GM19397 (cell line): Measurements from ENCODE around the gene URI1.
"Not testable (repeated sequence)": the region's sequence is repeated elsewhere in the genome, so short reads cannot be mapped to it uniquely, and the experiment has no call there.

ENCODE experiments used
- ATAC-seq: cut with Tn5 transposase; IDR thresholded peaks from one replicate; pipeline ENCODE4 v1.9.1; 2021; ENCODE audit warnings: mild to moderate bottlenecking, moderate library complexity; ENCODE audit not compliant: unreplicated experiment

Gene URI1

DNA sequence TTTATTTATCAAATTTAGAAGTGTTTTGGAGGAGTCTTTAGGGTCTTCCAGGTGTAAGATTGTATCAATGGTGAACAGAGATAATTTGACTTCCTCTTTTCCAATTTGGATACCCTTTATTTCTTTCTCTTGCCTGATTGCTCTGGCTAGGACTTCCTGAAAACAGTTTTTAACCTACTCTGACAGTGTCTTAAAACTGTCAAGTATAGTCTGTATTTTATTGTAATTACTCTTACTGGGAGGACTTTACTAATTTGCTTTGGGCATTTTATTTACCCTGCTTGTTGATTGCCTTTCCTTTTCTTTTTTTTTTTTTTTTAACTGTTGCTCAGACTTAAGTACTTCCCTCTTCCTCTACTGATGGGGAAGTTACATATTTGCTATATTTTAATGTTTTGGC, 81.3 kb downstream of the URI1 start:
- no peak for ATAC-seq

DNA sequence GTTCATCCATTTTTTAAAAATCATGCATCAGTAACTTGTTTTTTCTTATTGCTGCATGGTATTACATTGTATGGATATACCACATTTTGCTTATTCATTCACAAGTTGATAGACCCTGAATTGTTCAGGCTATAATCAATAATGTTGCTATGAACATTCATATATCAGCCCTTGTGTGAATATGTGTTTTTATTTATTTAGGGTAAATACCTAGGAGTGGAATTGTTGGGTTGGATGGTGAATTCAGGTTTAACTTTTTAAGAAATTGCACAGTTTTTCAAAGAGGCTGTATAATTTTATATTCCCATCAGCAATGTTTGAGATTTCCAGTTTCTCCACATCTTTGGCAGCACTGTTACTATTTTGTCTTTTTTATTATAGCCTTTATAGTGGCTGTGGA, 82.1 kb downstream of the URI1 start:
- no peak for ATAC-seq

DNA sequence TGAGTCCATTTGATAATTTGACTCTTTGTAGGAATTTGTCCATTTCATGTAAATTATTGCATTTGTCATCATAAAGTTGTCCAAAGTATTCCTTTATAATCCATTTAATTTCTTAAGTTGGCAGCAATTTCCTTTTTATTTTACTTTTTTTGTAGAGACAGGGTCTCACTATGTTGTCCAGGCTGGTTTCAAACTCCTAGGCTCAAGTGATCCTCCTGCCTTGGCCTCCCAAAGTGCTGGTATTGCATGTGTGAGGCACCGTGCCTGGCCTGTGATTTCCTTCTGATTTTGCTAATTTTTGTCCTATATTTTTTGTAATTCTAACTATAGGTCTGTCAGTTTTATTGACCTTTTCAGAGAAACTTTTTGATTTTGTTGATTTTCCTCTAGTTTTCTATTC, 84.9 kb downstream of the URI1 start:
- no peak for ATAC-seq

DNA sequence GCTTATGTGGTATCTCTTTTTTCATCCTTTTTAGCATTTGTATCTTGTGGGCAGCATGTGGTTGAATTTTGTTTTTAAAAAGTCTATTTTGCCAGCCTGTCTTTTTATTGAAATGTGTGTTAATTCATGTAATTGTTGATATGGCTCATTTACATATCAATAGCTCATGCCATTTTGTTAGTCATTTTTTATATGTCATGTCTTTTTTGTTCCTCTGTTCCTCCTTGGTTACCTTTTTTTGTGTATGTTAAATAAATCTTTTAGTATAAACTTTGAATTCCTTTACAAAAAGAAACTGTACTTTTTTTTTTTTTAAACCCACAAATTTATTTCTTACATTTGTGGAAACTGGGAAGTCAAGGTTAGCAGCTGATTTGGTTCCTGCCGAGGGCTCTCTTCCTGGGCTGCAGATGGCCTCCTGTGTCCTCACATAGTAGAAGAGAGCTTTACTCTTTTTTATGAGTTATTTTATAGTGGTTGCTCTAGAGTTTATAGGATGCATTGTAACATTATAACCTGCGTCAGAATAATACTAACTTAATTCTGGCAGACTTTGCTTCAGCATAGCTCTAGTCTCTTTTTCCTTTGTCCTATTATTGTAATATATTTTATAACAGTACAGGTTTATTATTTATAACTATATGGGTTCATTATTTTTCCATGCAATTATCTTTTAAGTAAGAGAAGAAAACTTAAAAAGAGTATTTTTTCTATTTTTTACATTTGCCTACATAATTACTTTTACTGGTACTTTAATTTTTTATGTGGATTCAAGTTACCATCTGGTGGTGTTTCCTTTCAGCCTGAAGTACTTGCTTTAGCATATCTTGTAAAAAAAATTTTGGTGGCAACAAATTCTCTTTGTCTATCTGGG, 86.3 kb downstream of the URI1 start:
- ATAC-seq, result no peak

DNA sequence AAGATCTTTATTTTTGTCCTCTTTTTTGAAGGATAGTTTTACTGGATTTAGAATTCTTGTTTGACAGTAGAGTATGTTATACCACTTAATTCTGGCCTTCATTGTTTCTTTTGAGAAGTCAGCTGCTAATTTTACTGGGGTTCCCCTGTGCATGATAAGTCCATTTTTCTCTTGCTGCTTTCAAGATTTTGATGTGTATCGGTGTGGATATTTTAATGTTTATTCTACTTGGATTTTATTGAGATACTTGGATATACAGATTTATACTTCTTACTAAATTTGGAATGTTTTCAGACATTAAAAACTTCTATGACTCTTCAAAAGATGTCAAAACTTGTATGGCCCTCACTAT, 86.9 kb downstream of the URI1 start:
- ATAC-seq, result no peak

DNA sequence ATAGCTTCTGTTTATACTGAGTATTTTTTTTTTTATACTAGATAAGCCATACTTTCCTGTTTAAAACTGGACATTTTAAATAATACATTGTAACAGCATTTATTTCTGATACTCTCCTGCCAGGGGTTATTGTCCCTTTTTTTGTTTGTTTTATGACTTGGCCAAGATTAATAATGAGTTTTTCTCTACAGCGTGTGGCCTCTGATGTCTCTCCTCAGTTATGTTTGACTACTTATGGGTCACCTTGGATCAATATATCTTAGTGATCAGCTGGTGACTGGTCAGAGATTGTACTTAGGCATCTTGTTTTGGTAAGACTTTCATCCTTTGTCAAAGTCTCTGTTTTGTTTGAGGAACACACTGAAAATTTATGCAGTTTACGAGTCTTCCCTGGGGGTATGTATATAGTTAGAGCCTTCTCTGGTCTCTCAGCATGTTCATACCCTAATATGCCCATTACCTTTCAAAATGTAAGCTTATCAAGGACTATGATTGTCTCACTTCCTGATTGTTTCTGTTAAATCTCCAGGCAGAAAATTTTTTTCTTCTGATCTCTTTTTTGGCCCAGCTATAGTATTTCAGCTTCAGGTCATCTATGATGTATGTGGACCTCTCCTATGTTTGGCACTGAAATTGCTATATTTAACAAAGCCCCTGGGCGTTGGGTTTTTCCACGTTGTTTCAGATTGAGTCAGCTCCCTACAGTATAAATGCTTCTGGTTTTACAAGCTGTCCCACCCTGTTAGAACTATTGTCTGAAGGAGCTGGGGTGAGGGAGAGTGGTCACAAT, 87.9 kb downstream of the URI1 start:
- peak; percentile 76 for ATAC-seq

DNA sequence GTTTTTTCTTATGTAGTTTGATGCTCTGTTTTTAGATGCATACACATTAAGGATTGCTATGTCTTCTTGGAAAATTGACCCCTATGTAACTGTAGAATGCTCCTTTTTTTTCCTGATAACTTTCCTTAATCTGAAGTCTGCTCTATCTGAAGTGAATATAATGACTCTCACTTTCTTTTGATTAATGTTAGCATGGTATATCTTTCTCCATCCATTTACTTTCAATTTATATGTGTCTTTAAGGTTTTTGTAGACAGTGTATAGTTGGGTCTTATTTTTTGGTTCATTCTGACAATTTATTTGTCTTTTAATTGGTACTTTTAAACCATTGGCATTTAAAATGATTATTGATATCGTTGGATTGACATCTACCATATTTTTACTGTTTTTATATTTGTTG, 92.3 kb downstream of the URI1 start:
- ATAC-seq, result no peak

DNA sequence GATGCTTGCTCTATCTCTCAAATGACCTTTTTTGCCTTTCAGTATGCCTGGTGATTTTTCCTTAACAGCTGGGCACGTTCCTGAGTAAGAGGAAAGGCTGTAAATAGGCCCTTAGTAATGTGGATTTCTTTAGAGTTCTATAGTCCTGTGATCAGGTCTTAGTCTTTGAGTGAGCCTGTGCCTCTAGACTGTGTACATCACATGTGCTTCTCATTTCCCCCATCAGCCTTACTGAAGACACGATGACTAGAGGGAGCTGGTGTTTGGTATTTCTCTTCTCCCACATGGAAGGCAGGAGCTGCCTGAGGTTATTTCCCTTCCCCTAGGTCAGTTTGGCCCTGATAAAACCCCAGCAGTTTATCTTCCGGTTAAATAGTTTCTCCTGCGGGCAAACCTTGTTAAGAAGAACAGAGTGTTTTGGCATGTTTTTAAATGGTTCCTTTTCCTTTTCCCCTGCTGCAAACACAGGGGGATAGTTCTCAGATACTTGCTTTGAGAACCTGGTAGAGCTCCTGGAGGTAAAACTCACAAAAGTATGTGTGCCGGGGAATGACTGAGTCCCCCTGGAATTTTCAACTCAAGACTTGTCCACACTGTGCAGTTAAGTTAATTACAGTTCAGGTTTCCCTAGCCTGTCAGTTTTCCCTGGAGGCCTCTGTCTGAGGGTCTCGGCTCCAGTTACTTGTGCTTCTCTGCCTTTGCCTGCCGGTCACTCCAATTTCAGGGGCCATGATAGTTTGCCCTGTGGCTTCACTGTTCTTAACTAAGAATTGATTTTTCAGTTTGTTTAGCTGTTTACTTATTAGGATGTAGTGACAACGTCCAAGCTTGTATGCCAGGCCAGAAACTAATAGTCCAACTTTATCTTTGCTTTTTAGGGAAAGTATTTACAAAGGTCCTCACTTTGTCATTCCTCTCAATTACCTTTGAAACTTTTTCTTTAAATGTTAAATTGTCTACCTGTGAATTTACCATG, 94.4 kb downstream of the URI1 start:
- no peak for ATAC-seq

DNA sequence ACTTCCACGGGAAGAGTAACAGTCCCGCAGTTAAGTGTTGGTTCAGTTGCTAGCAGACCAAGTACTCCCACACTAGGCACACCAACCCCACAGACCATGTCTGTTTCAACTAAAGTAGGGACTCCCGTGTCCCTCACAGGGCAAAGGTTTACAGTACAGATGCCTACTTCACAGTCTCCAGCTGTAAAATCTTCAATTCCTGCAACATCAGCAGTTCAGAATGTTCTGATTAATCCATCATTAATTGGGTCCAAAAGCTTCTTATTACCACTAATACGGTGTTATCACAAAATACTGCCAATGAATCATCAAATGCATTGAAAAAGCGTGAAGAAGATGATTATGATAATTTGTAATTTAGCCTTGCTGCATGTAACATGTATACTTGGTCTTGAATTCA, 95.8 kb downstream of the URI1 start:
- ATAC-seq, result no peak

DNA sequence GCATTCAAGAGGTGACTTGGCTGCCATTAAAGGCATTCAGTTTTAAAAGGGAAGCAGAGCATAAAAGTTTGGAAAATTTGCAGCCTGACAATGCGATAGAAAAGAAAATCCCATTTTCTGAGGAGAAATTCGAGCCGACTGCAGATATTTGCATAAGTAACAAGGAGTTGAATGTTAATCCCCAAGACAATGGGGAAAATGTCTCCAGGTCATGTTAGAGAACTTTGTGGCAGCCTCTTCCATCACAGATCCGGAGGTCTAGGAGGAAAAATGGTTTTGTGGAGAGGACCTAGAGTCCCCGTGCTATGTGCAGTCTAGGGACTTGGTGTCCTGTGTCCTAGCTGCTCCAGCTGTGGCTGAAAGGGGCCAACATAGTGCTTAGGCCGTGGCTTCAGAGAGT, 99.9 kb downstream of the URI1 start:
- not testable (repeated sequence) for ATAC-seq

DNA sequence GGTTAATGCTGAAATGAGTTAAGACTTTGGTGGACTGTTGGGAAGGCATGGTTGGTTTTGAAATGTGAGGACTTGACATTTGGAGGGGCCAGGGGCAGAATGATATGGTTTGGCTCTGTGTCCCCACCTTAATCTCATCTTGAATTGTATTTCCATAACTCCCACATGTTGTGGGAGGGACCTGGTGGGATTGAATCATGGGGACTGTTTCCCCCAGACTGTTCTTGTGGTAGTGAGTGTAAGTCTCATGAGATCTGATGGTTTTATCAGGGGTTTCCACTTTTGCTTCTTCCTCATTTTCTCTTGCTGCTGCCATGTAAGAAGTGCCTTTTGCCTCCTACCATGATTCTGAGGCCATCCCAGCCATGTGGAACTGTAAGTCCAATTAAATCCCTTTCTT, 101.0 kb downstream of the URI1 start:
- not testable (repeated sequence) for ATAC-seq

DNA sequence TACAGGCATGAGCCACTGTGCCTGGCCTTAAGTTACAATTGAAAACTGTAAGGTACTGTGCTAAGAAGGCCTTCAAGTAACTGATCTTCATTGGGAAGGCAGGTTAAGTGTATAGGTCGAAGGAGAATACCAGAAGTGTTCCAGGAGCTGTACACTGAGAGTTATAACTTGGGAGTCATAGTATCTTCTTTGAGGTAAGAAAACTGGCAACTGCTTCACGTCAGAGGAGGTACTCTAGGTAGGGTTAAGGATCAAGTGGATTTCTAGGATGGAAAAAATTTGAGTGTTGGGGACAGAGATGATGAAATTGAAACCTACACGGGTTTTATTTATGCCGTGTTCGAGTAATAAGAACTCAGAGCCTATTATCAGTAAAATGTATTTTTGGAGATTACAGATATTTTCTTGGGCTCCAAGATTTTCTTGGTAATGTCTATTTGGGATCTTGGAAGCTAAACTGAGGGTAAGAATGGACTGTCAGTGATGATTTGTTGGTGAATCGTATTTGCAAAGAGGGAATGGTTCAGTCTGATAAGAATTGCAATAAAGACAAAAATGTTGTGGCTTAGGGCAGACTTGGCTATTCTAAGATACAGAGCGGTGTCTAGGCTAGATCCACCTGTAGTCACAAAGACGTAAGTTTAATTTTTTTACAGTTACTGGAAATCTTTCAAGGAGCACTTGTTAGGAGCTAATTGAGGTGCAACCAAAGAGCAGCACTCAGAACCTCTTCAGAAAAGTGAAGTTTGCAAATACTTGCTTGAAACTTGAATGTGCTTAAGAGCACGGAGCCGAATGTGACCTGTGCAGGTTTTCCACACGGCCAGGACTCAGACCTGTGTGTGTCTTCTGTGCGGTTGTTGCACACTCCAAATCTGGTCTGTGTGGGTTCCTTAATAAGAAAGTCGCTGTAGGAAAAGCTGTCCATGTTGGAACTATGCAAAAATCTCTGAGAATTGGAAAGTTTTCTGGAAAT, 102.5 kb downstream of the URI1 start:
- ATAC-seq, result no peak

DNA sequence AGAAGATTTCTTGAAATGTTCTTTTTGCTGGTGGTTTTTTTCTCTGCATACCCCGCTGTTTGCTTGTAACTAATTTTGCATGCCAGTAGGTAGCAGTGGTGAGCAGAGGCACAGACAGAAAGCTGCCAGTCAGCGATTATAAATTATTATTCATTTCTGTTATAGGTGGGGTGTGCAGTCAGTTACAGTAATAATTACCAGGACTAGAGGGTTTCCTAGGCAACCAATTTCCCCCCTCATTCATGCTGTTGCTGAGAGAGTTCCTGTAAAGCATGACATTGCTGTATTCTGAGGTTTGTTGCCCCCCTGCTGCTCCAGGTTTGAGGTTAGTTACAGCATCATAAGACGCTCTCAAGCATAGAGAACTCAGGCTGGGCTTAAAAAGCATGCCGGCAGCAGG, 104.5 kb downstream of the URI1 start:
- no peak for ATAC-seq

DNA sequence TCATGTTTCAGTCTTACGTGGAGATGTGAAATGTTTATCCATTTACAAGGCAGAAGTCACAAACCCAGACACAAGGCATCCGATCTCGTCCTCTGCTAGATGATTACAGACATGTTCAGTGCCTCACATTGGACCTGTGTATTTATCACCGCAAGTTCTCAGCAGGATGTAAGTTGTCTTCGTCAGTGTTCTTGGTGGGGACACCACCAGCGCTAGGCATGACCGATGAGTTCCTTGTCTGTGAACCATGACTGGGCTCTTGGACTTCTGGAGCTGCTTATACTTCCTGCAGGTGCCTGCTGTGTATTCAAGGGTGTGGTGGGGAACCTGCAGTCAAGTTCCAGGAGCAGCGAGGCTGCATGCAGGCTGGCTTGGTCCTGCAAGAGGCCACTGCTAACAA, 105.4 kb downstream of the URI1 start:
- no peak for ATAC-seq

DNA sequence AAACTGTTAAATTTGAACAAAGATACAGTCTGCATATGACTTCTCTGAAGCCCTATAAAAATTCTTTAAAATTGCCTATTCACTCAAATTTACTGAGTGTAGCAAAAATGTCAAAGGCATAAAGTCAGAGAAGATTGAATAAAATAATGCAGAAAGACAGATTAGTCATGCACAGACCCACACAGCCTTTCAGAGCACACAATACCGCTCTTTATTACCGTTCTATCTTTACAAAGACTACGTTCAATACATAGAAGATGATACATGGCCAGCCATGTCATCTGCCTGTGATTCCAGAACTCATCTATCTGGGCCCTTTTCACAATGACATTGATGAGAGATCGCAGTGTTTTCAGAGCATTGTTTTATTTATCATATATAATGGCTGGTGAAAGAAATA, 107.2 kb downstream of the URI1 start:
- no peak for ATAC-seq

DNA sequence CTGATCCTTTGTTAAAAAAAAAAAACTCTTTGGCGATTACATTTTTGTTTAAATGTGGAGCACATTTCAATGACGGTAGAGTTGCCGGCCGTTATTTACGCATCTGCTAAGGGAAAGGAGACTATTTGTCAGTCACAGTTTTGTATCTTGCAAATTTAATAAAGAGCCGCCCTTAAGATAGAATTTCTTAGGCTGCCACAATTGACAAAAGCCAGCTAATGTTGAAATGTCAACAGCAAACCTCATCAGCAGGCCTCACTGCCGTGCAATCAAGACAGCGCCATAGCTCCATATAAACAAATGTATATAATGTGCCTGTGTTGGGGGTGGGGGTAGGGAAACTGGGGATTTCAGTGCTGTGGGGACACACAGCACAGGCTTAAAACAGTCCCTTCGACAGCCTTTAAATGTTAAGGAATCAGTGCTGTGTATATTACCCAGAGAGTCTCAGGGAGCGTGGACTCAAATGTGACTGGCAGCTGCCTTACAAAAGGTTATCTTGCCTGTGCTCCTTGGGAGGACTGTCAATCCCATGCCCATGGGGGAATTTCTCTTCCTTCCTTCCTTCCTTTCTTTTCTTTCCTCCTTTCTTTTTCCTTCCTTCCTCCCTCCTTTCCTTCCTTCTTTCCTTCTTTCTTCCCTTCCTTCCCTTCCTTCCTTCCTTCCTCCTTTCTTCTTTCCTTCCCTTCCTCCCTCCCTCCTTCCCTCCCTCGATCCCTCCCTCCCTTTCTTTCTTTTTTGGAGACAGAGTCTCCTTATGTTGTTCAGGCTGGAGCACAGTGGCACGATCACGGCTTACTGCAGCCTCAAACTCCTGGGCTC, 108.0 kb downstream of the URI1 start:
- no peak for ATAC-seq

DNA sequence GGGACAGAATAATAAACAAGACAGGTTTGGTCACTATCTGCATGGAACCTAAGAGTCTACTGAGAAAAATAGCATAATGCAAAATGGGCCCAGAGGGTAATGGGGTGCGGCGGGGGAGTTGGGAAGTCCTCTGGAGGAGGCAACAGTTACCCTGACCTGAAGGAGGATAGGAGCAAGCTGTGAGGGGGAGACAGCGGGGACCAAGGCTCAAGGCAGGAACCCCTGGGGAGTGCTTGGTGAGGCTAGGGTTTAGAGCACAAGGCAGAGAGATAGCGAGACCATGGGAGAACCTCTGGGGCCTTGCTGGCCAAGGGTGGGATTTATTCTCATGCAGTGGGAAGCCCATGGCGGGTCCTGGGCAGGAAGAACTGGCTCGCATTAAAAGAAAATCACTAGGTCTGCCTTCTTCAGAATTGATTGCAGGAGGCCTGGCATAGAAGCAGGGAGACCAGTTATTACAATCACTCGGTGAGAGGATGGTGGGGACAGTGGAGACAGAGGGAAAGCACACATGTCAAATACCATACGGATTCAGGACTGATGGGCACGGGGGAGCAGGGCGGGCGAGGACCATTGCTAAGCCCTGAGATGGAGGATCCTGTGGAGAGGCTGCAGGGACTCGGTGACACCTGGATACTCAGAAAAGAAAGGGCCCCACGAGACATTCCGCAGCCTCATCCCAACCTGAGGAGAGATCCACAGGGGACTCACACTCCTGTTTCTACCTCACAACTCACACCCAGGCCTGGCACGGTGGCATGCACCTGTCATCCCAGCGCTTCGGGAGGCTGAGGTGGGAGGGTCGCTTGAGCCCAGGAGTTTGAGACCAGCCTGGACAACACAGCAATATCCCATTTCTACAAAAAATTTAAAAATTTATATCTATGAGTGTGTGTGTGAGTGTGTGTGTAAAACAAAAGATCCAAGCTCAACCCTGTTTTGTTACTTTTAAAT, 110.4 kb downstream of the URI1 start:
- ATAC-seq, result no peak

DNA sequence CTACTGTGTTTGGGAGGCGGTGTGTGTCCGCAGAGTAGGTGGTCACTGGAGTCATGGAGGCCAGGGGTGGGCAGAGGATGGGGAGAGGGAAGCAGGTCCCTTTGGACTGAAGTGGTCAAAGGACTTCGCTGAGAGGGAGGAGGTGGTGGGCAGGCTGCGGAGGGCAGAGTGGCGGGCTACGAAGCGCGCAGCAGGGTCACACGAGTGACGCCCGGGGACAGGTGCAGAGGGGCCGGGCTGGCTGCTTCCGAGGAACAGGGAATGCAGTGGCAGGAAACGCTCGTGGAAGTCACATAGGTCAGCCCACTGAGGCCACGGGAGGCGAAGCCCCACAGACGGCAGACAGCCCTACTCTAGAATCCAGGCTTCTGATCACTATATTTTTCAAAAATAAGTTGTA, 111.5 kb downstream of the URI1 start:
- no peak for ATAC-seq
